ENCODE measurements around the gene RRAD.

- TF ChIP-seq POLR2AphosphoS5 (IDR thresholded peaks at IDR 0.05; ENCODE audit: insufficient read depth, low read depth, low read length) (no peak), CTCF (IDR thresholded peaks at IDR 0.05; ENCODE audit: extremely low read depth in 1 of 2, insufficient read depth in 1 of 2, low read depth in 1 of 2, low read length in 2 of 2) (no peak), POLR2A (IDR thresholded peaks at IDR 0.05; ENCODE audit: low read depth, low read length) (no peak)
Measured at GRCh38 chr16:66946974-66947301, 21.6 kb upstream of the RRAD start.
